Sciatic nerve (tissue), 2 donors: Measurements from ENCODE around the gene GPC6. TPM values are rescaled to one million over a fixed set of nuclear protein-coding genes. Genes with fewer than 3 reads are reported as not detected.

Experiments used
- ATAC-seq: fragments of 200-7000 bp; cut with Tn5 transposase; one replicate; pipeline ENCODE4 v1.9.1; 2020; ENCODE audit warnings: mild to moderate bottlenecking, moderate library complexity
- DNase-seq: peaks from one replicate; pipeline ENCODE4 v3.0.0-alpha.2; 2020; ENCODE audit warnings: low spot score
- intact Hi-C: fragments of 100-400 bp; cut with DNase I; formaldehyde crosslinking; loops from one replicate; pipeline ENCODE4 v1.14.2; 2022
- total RNA-seq: library from RNA; stranded (reverse); fragmentation: NEBNext Ultra II Directional; extraction: Animal tissue kit (Norgen Biotek cat#: 25700); gene quantifications from one replicate; pipeline ENCODE4 v1.2.1, GENCODE V29; 2021
- donor health status: DM: no; HTN: no; CAD: no.
- donor health status: DM: no; HTN: no; CAD: no.

The GPC6 gene
- total RNA-seq, 1 donor from 2014 or later: 37.8 TPM

GRCh38 chr13:94050039-94050438 lies 823.4 kb downstream of the GPC6 start:
- DNase-seq: no peak
- no peak for ATAC-seq
- intact Hi-C loops: no loop called here

DNA sequence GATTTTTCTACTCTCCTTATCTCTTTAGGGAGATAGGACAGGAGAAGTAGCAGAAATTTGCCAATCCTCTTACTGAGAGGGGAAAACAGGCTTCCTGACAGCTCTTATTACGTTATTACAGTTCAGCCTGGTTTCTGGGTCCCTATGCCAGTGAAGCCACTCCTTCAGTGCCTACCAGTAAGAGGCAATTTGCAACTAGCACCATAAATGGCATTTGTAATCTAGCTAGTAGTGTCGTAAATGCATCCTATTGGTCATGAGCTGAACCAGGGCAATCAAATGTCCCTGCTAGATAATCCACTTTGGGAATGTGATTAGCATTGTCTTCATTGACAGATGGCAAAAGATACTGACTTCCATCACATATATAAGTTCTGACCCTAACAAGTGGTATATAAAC lies 824.1 kb downstream of the GPC6 start:
- intact Hi-C loops: no loop called here
- no peak for DNase-seq
- no peak for ATAC-seq

DNA sequence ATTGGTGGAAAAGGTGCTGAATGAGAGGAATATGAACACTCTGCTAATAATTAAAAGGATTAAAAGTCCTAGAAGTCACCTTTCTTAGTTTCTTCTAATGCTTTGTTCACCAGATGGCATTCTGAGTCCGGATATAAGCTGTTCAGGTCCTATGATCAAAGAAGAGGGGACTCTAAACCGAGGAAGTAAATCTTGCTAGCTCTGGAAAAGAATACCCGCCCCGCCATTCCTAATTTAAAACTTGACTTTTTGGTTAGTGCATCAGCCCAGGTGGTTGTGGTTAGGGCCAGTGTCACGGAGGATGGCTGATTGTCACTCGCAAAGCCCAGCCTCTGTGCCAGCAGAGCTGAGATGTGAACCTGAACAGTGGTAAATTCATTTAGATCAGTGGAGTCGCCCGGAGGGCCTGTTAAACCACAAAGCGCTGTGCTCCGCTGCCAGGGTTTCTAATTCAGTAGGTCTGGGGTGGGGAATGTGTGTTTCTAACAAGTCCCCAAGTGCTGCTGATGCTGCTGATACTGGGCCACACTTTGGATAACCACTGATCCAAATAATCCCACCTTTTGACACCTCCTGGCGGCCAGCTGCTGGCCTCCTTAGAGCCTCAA lies 827.5 kb downstream of the GPC6 start:
- DNase-seq (no peak), ATAC-seq (no peak)
- intact Hi-C loops: no loop called here

GRCh38 chr13:94056362-94056990 lies 829.9 kb downstream of the GPC6 start:
- no peak for DNase-seq
- ATAC-seq: no peak
- intact Hi-C loops: no loop called here

GRCh38 chr13:94057618-94058186 lies 831.1 kb downstream of the GPC6 start:
- DNase-seq (no peak), ATAC-seq (no peak)
- intact Hi-C loops: no loop called here

DNA sequence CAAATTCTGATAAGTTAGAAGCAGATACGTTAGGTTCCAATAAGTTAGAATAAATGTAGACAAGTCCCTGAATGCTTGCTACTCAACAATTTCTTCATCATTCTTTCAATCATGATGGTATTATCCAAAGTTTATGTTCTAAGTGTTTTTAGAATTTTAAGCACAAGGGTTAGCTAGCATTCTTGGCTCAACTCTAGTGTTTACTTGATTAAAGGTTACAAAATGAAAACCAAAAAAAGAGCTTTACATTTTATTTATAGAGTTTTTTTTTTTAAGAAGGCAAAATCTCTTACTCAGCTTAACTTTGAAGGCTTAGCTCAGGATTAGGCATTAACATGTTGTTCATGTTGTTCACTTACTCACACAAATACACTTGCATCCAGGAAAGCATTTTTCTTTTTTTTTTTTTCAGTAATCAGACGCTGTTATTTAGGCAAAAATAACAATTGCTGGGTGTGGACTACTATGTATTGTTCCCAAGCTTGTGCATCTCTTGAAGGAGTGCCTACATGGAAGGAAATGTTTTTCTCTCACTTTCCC lies 832.3 kb downstream of the GPC6 start:
- intact Hi-C loops: no loop called here
- ATAC-seq (no peak), DNase-seq (no peak)

DNA sequence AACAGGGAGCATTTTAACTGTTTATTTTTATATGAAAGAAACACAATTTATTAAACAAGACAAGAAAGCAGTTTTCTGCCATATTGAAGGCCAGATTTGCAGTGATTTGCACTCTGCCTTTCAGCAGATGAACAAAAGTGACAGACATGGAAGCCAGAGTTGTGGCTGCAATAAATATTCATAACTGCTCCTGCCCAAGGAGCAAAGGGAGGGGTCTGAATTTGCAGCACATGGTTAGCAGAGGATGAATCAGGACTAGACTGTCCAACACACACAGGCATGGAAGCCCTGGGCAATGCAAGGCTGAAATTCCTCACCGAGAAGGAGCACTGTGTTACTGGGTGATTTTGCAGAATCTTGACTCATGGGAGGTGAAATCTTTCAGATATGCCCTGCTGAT lies 834.7 kb downstream of the GPC6 start:
- intact Hi-C loops: no loop called here
- no peak for ATAC-seq

DNA sequence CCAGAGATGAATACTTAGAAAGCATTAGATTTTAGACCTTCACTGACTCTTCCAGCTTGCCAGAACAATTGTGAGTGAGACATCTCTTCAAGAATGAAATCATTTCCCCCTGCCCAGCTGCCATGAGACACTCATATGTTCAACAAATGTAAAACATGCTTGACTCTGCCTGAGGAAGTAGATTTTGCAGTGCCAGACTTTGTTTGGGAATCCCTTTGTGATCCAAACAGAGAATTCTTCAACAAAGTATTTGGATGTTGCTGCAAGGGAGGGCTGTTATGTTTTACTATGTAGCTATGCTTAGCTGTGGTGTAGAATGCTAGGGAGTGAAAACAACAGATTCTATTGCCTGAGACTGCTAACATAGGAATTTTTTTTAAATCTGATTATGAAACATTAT lies 836.5 kb downstream of the GPC6 start:
- intact Hi-C loops: no loop called here
- DNase-seq: no peak

More for the DNA sequence above, 834.7 kb downstream of the GPC6 start:
- DNase-seq: no peak

DNA sequence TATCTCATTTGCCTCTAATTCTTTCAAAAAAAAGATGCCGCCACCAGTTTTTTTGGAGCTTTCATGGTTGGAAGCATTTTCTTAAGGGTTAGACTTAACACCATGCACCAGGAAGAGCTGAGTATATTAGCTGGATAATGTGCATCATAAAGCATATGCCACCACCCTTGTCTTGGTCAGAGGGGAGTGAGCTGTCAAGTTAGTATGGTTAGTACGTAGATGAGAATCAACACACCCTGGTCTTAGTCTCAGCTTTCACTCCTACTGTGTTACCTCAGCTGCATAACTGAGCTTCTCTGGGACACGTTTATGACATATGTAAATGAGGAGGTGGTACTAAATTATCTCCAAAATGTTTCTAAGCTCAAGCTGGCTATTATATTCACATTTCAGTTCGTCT lies 837.2 kb downstream of the GPC6 start:
- no peak for DNase-seq
- ATAC-seq: no peak
- intact Hi-C loops: no loop called here

More for the DNA sequence above, 836.5 kb downstream of the GPC6 start:
- no peak for ATAC-seq

GRCh38 chr13:94065741-94066140 lies 839.1 kb downstream of the GPC6 start:
- intact Hi-C loops: no loop called here
- ATAC-seq: no peak
- no peak for DNase-seq

GRCh38 chr13:94073007-94073744 lies 846.6 kb downstream of the GPC6 start:
- intact Hi-C loops: no loop called here
- ATAC-seq: no peak
- DNase-seq: no peak

DNA sequence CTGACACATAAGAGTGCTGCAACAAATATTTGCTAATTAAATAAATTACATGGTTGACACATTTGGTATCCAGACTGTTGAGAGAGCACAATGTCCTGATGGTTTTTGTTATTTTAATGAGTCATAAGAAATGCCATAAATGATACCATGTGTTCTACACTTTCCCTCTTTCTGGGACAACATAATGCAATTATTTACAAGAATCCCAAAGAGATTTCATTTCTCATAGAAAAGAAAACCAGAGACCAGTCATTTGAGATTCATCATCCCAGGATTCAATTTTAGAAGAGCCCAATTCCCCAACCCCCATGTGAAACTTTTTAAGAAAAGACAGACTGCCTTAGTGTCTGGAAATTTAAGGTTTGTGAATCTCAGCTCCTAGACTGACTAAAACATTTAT lies 853.3 kb downstream of the GPC6 start:
- ATAC-seq (no peak), DNase-seq (no peak)
- intact Hi-C loops: no loop called here

DNA sequence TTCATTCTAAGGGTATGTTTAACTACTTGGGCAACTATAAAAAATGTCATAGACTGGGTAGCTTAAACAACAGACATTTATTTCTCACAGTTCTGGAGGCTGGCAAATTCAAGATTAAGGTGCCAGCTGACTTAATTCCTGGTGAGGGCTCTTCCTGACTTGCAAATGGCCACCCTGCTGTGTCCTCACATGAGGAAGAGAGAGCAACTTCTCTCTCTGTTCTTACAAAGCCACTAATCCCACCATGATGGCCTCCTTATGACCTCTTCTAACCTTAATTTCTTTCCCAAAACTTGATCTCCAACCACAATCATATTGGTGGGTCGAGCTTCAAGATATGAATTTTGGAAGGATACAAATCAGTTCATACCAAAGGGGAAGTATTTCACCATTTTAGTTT lies 853.9 kb downstream of the GPC6 start:
- ATAC-seq (no peak), DNase-seq (no peak)
- intact Hi-C loops: no loop called here

DNA sequence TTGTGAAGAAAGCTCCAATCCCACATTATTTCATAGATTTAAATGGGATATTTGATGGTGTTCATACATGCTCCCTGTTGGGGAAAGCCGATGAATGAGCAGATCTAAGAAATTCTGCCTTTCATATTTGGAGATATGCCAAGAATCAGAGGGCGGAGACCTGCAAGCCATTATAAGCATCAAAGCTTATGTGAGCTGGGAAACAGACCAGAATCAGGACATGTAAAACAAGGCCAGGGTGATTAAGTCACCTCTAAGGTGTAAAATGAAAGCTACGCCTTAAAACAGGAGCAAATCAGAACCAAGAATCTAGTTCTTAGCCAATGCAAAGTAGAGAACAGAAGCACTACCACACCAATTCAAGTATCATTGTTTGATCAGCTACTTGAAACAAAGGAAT lies 860.5 kb downstream of the GPC6 start:
- ATAC-seq (no peak), DNase-seq (no peak)
- intact Hi-C loops: no loop called here

- DNase-seq (no peak), ATAC-seq (no peak)
- intact Hi-C loops: no loop called here
These were observed 862.1 kb downstream of the GPC6 start for GRCh38 chr13:94088742-94089141.

GRCh38 chr13:94090773-94091480 lies 864.3 kb downstream of the GPC6 start:
- ATAC-seq: no peak

GRCh38 chr13:94093652-94094315 lies 867.2 kb downstream of the GPC6 start:
- ATAC-seq (no peak), DNase-seq (no peak)
- intact Hi-C loops: no loop called here

More at GRCh38 chr13:94090773-94091480, 864.3 kb downstream of the GPC6 start:
- intact Hi-C loops: no loop called here
- no peak for DNase-seq

DNA sequence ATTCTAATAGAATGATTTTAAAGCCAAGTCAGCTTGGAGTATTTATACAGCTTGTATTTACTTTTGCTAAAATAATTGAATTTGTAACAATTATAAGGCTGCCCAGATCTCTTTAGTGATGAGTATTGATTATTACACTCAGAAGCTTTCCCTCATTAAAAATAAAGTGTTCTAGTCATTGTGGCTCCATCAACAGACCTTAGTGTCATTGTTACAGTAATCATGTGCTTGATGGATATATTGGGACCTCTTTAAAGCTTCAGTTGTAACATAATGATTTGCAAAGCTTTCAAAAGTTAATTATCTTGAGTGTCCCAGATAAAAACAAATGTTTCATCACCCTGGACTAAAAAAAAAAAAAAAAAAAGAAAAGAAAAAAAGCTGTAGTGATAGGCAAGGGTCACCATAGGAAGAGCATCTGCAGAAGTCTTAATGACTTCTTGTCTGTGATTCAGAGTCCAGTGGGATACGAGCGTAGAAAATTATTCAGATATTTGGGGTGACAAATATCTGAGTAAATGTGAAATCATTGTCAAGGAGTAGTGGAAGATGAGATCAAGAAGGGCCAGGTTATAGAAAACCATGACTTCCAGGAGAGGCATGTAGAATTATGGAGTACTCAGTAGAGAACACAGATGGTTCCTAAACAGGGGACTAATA lies 883.2 kb downstream of the GPC6 start:
- DNase-seq (no peak), ATAC-seq (no peak)
- intact Hi-C loops: no loop called here
